ENCODE data around the gene CDKAL1. TPM values are rescaled to one million over a fixed set of nuclear protein-coding genes. Genes with fewer than 3 reads are reported as not detected.
"Not testable (repeated sequence)": the region's sequence is repeated elsewhere in the genome, so short reads cannot be mapped to it uniquely, and the experiment has no call there.

Gene CDKAL1
- total and polyA plus RNA-seq, 11 donors = 3.2 to 14.3 (median 9.3) TPM

DNA sequence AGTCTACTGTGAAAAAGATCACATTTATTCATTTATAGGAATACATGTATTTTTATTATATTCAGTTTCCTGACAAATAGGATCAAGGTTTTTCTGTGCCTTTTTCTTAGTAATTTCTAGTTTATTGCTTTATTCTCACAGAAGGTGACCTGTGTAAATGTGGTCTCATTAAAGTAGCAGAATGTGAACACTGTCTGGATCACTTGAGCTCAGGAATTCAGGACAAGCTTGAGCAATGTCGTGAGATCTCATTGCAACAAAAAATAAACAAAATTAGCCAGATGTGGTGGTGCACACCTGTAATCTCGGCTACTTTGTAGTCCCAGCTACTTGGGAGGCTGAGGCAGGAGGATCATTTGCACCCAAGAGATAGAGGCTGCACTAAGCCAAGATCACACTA is 516.7 kb downstream of the CDKAL1 start:
- Histone ChIP-seq H3K36me3 (no peaks in the 10 kb centered on the region), H3K27me3 (no peaks in the 10 kb centered on the region), H3K9me3 (peaks cover 0 to 7% (median 0%) of the 10 kb centered on the region in 12 donors), H3K4me3 (no peak overlapping the region), H3K27ac (no peak overlapping the region), H3K4me1 (peaks cover 0 to 7% (median 0%) of the 10 kb centered on the region in 12 donors)
- TF ChIP-seq CTCF (IDR thresholded peaks at IDR 0.05) (no peak), POLR2A (IDR thresholded peaks at IDR 0.05) (no peak)
- no peak for ATAC-seq
- no peak for DNase-seq
- WGBS, 4 donors = 93 to 98% (median 95%) methylated on average over 2 of the region's 2 CpGs
- intact Hi-C loops (cut with DNase I) = no loop called here

- ATAC-seq = no peak
- TF ChIP-seq POLR2A (IDR thresholded peaks at IDR 0.05) (no peak), CTCF (IDR thresholded peaks at IDR 0.05) (no peak)
- H3K4me1 ChIP-seq = no peaks in the 10 kb centered on the region
- H3K4me3 ChIP-seq = no peak overlapping the region
- H3K27ac ChIP-seq = no peak overlapping the region
- no peaks in the 10 kb centered on the region for H3K27me3 ChIP-seq
- no peak for DNase-seq
- peaks cover 0 to 8% (median 0%) of the 10 kb centered on the region in 12 donors for H3K9me3 ChIP-seq
- intact Hi-C loops (cut with DNase I) = no loop called here
- no peaks in the 10 kb centered on the region for H3K36me3 ChIP-seq
Measured at GRCh38 chr6:21051777-21052176, 517.5 kb downstream of the CDKAL1 start.

GRCh38 chr6:21053612-21054011 is 519.4 kb downstream of the CDKAL1 start:
- no peak for ATAC-seq
- TF ChIP-seq POLR2A (IDR thresholded peaks at IDR 0.05) = no peak
- TF ChIP-seq CTCF (IDR thresholded peaks at IDR 0.05) = no peak

DNA sequence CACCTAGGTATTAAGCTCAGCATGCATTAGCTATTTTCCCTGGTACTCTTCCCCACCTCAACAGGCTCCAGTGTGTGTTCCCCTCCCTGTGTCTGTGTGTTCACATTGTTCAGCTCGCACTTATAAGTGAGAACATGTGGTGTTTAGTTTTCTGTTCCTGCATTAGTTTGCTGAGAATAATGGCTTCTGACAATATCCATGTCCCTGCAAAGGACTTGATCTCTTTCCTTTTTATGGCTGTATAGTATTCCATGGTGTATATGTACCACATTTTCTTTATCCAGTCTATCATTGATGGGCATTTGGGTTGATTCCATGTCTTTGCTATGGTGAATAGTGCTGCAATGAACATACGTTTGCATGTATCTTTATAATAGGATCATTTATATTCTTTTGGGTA is 521.2 kb downstream of the CDKAL1 start:
- H3K36me3 ChIP-seq; H3K4me1 ChIP-seq; ATAC-seq; H3K27ac ChIP-seq; DNase-seq; H3K4me3 ChIP-seq; H3K27me3 ChIP-seq; intact Hi-C loops (cut with DNase I): not testable (repeated sequence)
- H3K9me3 ChIP-seq = peaks cover 0 to 41% (median 13%) of the 10 kb centered on the region in 12 donors
- WGBS, 4 donors = 96 to 98% (median 97%) methylated on average over 2 of the region's 2 CpGs

More at GRCh38 chr6:21053612-21054011, 519.4 kb downstream of the CDKAL1 start:
- H3K4me1 ChIP-seq = no peaks in the 10 kb centered on the region
- no peaks in the 10 kb centered on the region for H3K27me3 ChIP-seq
- H3K36me3 ChIP-seq = no peaks in the 10 kb centered on the region
- intact Hi-C loops (cut with DNase I) = no loop called here
- H3K9me3 ChIP-seq = peaks cover 0 to 24% (median 8%) of the 10 kb centered on the region in 12 donors
- no peak overlapping the region for H3K4me3 ChIP-seq
- no peak for DNase-seq
- WGBS, 4 donors = 81 to 97% (median 96%) methylated on average over 4 of the region's 4 CpGs
- no peak overlapping the region for H3K27ac ChIP-seq

DNA sequence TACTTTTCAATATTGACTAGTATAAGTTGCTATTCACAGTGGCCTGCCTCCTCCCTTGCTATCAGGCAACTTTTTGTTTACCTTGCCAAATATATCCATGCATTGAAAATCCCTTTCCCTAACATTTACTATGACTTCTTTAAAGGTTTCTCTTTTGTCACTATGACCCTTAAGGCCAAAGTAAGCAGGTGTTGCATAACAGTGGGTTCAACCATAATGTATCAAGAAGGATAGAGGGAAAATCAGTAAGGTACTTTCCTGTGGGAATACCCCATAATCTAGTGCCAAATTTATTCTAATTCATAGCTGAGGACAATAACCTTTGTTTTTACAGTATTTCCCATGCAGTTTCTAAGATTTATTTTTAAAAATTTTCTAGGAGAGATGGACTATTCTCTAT is 527.6 kb downstream of the CDKAL1 start:
- H3K4me1 ChIP-seq = peaks cover 0 to 8% (median 0%) of the 10 kb centered on the region in 12 donors
- no peaks in the 10 kb centered on the region for H3K27me3 ChIP-seq
- no peak overlapping the region for H3K4me3 ChIP-seq
- H3K9me3 ChIP-seq = peaks cover 0 to 37% (median 10%) of the 10 kb centered on the region in 12 donors
- intact Hi-C loops (cut with DNase I) = no loop called here
- H3K36me3 ChIP-seq = peaks cover 0 to 8% (median 0%) of the 10 kb centered on the region in 9 donors
- no peak overlapping the region for H3K27ac ChIP-seq
- TF ChIP-seq POLR2A (IDR thresholded peaks at IDR 0.05) (no peak), CTCF (IDR thresholded peaks at IDR 0.05) (no peak)
- DNase-seq = no peak
- ATAC-seq = no peak
